ENCODE results near the gene PLPPR5.

DNA sequence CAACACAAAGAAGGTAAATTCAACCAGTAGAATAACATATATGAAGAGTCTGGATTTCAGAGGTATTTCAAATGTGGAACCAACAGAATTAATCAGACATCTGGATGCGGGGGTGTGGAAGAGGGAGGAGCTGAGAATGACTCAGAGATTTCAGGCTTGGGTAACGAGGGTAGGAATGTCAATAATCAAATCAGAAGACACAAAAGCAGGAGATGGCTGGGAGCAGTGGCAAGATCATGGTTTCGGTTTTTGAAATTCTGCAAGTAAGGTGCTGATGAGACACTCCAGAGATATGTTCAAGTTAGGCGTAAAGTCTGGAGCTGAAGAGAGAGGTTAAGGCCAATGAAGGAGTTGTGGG, 64.0 kb downstream of the PLPPR5 start:
- TF ChIP-seq, protein P1, sequence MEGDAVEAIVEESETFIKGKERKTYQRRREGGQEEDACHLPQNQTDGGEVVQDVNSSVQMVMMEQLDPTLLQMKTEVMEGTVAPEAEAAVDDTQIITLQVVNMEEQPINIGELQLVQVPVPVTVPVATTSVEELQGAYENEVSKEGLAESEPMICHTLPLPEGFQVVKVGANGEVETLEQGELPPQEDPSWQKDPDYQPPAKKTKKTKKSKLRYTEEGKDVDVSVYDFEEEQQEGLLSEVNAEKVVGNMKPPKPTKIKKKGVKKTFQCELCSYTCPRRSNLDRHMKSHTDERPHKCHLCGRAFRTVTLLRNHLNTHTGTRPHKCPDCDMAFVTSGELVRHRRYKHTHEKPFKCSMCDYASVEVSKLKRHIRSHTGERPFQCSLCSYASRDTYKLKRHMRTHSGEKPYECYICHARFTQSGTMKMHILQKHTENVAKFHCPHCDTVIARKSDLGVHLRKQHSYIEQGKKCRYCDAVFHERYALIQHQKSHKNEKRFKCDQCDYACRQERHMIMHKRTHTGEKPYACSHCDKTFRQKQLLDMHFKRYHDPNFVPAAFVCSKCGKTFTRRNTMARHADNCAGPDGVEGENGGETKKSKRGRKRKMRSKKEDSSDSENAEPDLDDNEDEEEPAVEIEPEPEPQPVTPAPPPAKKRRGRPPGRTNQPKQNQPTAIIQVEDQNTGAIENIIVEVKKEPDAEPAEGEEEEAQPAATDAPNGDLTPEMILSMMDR (IDR thresholded peaks at IDR 0.05; ENCODE audit: low read length) = no peak
- no peak for TF ChIP-seq EZH2phosphoT487 (IDR thresholded peaks at IDR 0.05; ENCODE audit: low read length)
